Gastroesophageal sphincter (tissue), 4 donors: ENCODE data around the gene RGL1. TPM values are rescaled to one million over a fixed set of nuclear protein-coding genes. Genes with fewer than 3 reads are reported as not detected.
"Not testable (repeated sequence)": the region's sequence is repeated elsewhere in the genome, so short reads cannot be mapped to it uniquely, and the experiment has no call there.

Experiments used
- ATAC-seq: fragments of 150-250 bp; one replicate; pipeline ENCODE4 v1.9.1; 2016; ENCODE audit warnings: mild to moderate bottlenecking, moderate library complexity
- H3K27ac ChIP-seq, 4 donors: fragments of 200-600 bp; sonication (generic) in 3 of 4; 1 replicate in 3 of 4; 2 replicates in 1 of 4; pipeline ENCODE4 v1.5.1; 2016 to 2019
- H3K27me3 ChIP-seq: fragments of 200-600 bp; sonication (generic); one replicate; pipeline ENCODE4 v1.5.1; 2019
- H3K36me3 ChIP-seq, 2 donors: fragments of 200-600 bp; sonication (generic); one replicate each; pipeline ENCODE4 v1.5.1; 2019; ENCODE audit warnings: control low read depth in 1 of 2
- H3K4me1 ChIP-seq, 3 donors: fragments of 200-600 bp; sonication (generic); 1 replicate in 2 of 3; 2 replicates in 1 of 3; pipeline ENCODE4 v1.5.1; 2016 to 2019; ENCODE audit warnings: control low read depth in 2 of 3
- H3K4me3 ChIP-seq, 2 donors: fragments of 200-600 bp; sonication (generic); one replicate each; pipeline ENCODE4 v1.5.1; 2019; ENCODE audit warnings: mild to moderate bottlenecking in 1 of 2, moderate library complexity in 1 of 2
- H3K9me3 ChIP-seq, 3 donors: fragments of 200-600 bp; sonication (generic); one replicate each; pipeline ENCODE4 v1.5.1; 2017 to 2019; ENCODE audit warnings: control low read depth in 2 of 3
- CTCF ChIP-seq, 4 experiments: fragments of 200-600 bp in 2 of 4; fragments of 450-650 bp in 2 of 4; sonication (generic) in 1 of 4; IDR thresholded peaks; one replicate each; pipeline ENCODE4 v1.5.1; 2017 to 2019; ENCODE audit warnings: antibody characterized with exemption in 4 of 4, mild to moderate bottlenecking in 2 of 4, moderate library complexity in 2 of 4
- EP300 ChIP-seq: sonication (generic); formaldehyde crosslinking; IDR thresholded peaks from one replicate; pipeline ENCODE4 v1.6.1; 2017; ENCODE audit warnings: antibody characterized with exemption, mild to moderate bottlenecking
- POLR2A ChIP-seq, 2 donors: fragments of 450-650 bp; IDR thresholded peaks; one replicate each; pipeline ENCODE4 v1.6.1; 2017; ENCODE audit warnings: antibody characterized with exemption in 2 of 2, mild to moderate bottlenecking in 2 of 2, moderate library complexity in 1 of 2
- POLR2AphosphoS5 ChIP-seq: sonication (generic); formaldehyde crosslinking; IDR thresholded peaks from one replicate; pipeline ENCODE4 v1.6.1; 2017; ENCODE audit warnings: antibody characterized with exemption
- WGBS, 2 donors: methylation state at CpG; one replicate each; pipeline ENCODE4 v1.1.5; 2018; ENCODE audit warnings: low coverage in 1 of 2; 5-methylcytosine and 5-hydroxymethylcytosine counted together
- total RNA-seq, 4 donors: library from RNA; depleted of rRNA; stranded (reverse); fragments of >200 nt; gene quantifications; one replicate each; pipeline ENCODE4 v1.1.0, GENCODE V29; 2016

RGL1 gene
- total RNA-seq, 4 donors from 2014 or later = 31.3 to 57.8 (median 38.9) TPM

GRCh38 chr1:183783767-183784637 is 20.9 kb upstream of the RGL1 start:
- peak; percentile 72 for ATAC-seq
- TF ChIP-seq POLR2AphosphoS5 = no peak
- TF ChIP-seq EP300 = no peak
- TF ChIP-seq CTCF (IDR thresholded peaks at IDR 0.05) = no peak
- TF ChIP-seq POLR2A (IDR thresholded peaks at IDR 0.05) = no peak
- Histone ChIP-seq H3K27ac (peak overlapping the region; percentile 22 to 60 (median 48)), H3K9me3 (no peaks in the 10 kb centered on the region), H3K4me1 (peaks cover 0 to 22% (median 3%) of the 10 kb centered on the region in 3 donors), H3K4me3 (no peak overlapping the region), H3K36me3 (no peaks in the 10 kb centered on the region), H3K27me3 (no peaks in the 10 kb centered on the region)
- WGBS, 2 donors = 24 to 43% methylated on average over 5 to 6 of the region's 6 CpGs

GRCh38 chr1:183785921-183786320 is 19.0 kb upstream of the RGL1 start:
- not testable (repeated sequence) for H3K36me3 ChIP-seq
- WGBS, 2 donors = 90 to 92% methylated on average over 1 to 3 of the region's 3 CpGs
- peaks cover 0 to 22% (median 3%) of the 10 kb centered on the region in 3 donors for H3K4me1 ChIP-seq

GRCh38 chr1:183787704-183788103 is 17.2 kb upstream of the RGL1 start:
- WGBS, 2 donors = 94 to 96% methylated on average over 2 of the region's 2 CpGs
- peaks cover 0 to 22% (median 3%) of the 10 kb centered on the region in 3 donors for H3K4me1 ChIP-seq
- H3K4me3 ChIP-seq = no peak overlapping the region
- no peaks in the 10 kb centered on the region for H3K27me3 ChIP-seq
- no peak overlapping the region for H3K27ac ChIP-seq
- ATAC-seq = no peak
- no peak for TF ChIP-seq CTCF (IDR thresholded peaks at IDR 0.05)
- no peak for TF ChIP-seq POLR2A (IDR thresholded peaks at IDR 0.05)
- no peak for TF ChIP-seq POLR2AphosphoS5
- TF ChIP-seq EP300 = no peak
- H3K9me3 ChIP-seq = no peaks in the 10 kb centered on the region
- H3K36me3 ChIP-seq = no peaks in the 10 kb centered on the region

More at GRCh38 chr1:183785921-183786320, 19.0 kb upstream of the RGL1 start:
- not testable (repeated sequence) for ATAC-seq, H3K9me3 ChIP-seq, H3K4me3 ChIP-seq, H3K27me3 ChIP-seq, H3K27ac ChIP-seq

- Histone ChIP-seq H3K4me1 (no peaks in the 10 kb centered on the region), H3K36me3 (no peaks in the 10 kb centered on the region), H3K9me3 (no peaks in the 10 kb centered on the region), H3K27ac (no peak overlapping the region), H3K27me3 (no peaks in the 10 kb centered on the region), H3K4me3 (no peak overlapping the region)
- TF ChIP-seq POLR2AphosphoS5 (no peak), EP300 (no peak), POLR2A (IDR thresholded peaks at IDR 0.05) (no peak), CTCF (IDR thresholded peaks at IDR 0.05) (no peak)
- ATAC-seq = no peak
Observed at GRCh38 chr1:183791319-183791718, 13.6 kb upstream of the RGL1 start.

GRCh38 chr1:183792300-183792699 is 12.6 kb upstream of the RGL1 start:
- H3K36me3 ChIP-seq = no peaks in the 10 kb centered on the region
- no peak overlapping the region for H3K27ac ChIP-seq
- no peak overlapping the region for H3K4me3 ChIP-seq
- ATAC-seq = no peak
- no peaks in the 10 kb centered on the region for H3K9me3 ChIP-seq
- TF ChIP-seq POLR2A (IDR thresholded peaks at IDR 0.05) (no peak), EP300 (no peak), POLR2AphosphoS5 (no peak), CTCF (IDR thresholded peaks at IDR 0.05) (no peak)
- H3K27me3 ChIP-seq = no peaks in the 10 kb centered on the region
- no peaks in the 10 kb centered on the region for H3K4me1 ChIP-seq
- WGBS, 2 donors = 81 to 82% methylated on average over 2 of the region's 2 CpGs
